GM21786 (cell line): ENCODE data around the gene ANKS6.

Source experiments
- ATAC-seq: cut with Tn5 transposase; IDR thresholded peaks from one replicate; pipeline ENCODE4 v1.9.1; 2021; ENCODE audit not compliant: unreplicated experiment

Gene ANKS6

DNA sequence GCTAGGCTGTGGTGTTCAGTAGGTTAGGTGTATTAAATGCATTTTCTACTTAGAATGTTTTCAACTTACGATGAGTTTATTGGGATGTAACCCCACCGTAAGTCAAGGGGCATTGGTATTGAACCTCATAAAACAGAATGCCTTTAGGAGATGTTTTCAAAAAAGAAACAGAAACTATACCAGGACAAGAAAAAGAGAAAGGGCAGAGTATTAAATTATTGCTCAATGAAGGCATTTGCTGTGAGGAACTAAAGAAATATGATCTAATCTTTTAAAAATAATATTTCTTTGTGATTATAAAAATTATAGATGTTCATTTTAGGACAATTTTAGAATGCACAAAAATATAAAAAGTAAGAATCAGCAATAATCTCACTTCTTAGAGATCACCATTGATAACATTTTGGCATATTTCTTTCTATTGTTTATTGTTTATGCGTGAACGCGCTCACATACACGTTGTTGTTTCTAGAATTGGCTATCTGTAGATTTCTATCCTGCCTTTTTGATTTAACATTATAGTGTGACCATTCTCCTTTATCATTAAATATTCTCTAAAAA is 19.1 kb upstream of the ANKS6 start:
- ATAC-seq = no peak

GRCh38 chr9:98811051-98811650 is 14.8 kb upstream of the ANKS6 start:
- ATAC-seq = peak; percentile 41

- ATAC-seq = no peak
Measured at GRCh38 chr9:98810102-98810842, 13.9 kb upstream of the ANKS6 start.

DNA sequence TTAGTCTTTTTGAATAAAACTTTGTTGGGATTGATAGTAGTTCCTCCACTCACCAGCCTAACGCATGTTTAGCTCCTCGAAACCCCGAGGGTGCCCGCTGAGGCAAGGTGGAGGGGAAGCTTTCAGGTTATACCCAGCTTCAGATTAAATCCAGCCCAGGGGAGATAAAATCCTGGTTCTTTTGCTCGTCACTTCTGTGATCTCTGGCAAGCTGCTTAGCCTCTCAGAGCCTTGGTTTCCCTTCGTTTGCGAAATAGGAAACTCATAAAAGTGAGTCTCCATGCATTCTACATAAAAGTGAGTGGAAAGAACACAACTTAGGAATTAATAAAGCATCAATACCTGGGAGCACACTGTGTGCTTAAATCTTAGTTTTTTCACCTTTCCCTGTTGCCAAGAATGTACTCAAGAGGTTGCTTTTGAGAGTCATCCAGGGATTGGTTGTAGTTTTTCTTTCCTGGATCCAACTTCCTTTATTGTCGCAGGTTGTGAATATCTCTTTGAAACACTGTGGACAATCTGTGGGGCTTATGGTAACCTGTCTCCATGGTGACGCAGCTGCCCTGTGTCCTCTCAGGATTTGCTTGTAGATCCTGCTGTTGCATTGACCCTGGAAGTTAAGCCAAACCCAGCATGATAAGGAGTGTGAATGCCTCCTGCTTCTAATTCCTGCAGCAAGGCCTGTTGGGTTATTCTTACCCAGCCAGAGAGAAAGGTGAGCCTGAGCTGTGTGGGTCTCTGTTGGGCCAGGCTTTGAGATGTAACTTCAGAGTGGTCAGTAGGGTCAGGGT is 13.2 kb upstream of the ANKS6 start:
- ATAC-seq = no peak

DNA sequence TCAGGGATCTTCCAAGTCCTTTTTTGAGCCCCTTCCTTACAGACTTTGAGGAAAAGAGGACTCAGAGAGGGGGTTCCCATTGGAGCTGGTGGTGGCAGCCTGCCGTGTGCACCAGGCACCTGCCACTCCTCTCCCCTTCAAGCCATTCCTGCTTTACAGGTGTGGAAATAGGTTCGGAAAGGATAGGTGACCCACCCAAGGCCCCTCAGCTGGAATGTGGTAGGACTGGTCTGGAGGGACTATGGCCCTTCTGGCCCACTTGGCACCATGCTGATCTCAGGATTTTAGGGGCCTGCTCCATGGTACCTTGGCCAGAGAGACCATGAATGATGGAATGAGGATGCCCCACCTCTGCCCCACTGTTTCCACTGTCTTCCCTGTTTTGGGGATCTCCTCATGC is 12.5 kb upstream of the ANKS6 start:
- ATAC-seq = no peak

GRCh38 chr9:98808411-98808815 is 12.1 kb upstream of the ANKS6 start:
- no peak for ATAC-seq

GRCh38 chr9:98807814-98808195 is 11.4 kb upstream of the ANKS6 start:
- ATAC-seq = no peak

- no peak for ATAC-seq
Measured at GRCh38 chr9:98807070-98807813, 10.9 kb upstream of the ANKS6 start, which contains the start of gene GALNT12. Gene GALNT12, plus strand, starts transcription at chr9:98807670. Its CDS starts 29 bp downstream, at chr9:98807699.

GRCh38 chr9:98806394-98807035 is 10.2 kb upstream of the ANKS6 start:
- no peak for ATAC-seq

- no peak for ATAC-seq
Measured at GRCh38 chr9:98805506-98806272, 9.3 kb upstream of the ANKS6 start.

DNA sequence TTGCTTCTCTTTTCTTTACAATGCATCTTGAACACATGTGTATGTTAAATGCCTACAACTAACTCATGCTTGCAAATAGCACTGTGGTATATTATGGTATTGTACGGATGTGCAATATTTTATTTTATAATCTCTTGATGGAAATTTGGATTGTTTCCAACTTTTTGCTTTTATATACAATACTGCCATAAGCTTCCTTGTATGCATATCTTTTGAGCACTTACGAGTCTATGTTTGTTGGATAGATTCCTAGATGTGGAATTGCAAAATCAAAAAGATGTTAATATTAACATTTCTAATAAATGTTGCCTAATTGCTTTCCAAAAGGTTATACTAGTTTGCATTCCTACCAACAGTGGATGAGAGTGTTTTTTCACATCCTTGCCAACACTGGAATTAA is 7.7 kb upstream of the ANKS6 start:
- no peak for ATAC-seq

DNA sequence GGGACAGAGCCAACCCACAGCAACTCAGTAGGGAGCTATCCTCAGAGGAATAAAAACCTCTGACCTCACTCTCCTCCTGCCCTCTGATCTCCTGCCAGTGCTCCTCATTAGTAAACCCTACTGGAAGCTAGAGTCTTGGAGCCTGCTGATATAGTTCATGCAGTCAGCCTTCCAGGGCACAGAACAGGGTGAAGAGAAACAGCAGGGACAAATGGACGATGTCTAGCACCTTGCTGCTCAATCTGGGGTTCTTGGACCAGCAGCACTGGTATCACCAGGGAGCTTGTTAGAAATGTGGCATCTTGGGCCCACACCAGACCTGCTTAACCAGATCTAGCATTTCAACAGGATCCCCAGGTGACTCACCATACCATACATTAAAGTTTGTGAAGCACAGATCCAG is 5.6 kb upstream of the ANKS6 start:
- no peak for ATAC-seq

- ATAC-seq = no peak
Measured at GRCh38 chr9:98801561-98801960, 5.2 kb upstream of the ANKS6 start.

DNA sequence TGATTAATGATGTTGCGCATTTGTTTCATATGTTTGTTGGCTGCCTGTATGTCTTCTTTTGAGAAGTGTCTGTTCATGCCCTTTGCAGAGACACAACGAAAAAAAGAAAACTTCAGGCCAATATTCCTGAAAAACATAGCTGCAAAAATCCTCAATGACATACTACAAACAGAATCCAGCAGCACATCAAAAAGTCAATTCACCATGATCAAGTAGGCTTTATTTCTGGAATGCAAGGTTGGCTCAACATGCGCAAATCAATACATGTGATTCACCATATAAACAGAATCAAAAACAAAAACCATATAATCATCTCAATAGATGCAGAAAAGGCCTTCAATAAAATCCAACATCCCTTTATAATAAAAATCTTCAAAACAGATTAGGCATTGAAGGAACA is 1.9 kb upstream of the ANKS6 start:
- ATAC-seq = no peak

DNA sequence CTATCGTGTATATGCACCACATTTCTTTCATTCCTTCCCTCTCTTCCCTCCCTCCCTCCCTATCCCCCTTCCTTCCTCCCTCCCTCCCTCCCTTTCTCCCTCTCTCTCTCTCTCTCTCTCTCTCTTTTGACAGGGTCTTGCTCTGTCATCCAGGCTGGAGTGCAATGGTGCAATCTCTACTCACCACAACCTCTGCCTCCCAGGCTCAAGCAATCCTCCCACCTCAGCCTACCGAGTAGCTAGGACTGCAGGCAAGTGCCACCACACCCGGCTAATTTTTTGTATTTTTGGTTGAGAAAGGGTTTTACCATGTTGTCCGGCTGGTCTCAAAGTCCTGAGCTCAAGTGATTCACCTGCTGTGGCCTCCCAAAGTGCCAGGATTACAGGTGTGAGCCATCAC is 1.1 kb upstream of the ANKS6 start:
- ATAC-seq = no peak

DNA sequence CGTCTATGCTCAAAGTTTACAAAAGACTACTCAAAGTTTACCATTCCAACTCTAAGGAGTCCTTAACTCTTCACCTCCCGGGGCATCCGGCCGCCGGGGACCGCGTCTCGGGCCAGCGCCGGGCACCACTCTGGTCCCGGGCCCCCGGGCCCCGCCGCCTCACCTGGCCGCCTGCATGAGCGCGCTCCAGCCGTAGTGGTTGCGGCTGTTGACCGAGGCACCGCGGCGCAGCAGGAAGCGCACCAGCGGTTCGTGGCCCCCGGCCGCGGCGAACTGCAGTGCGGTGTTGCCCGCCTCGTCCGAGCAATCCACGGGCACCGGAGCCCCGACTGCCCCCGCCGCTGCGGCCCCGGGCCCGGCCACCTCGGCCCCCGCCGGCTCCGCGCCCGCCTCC is 388 bp downstream of the ANKS6 start:
- peak; percentile 33 for ATAC-seq

GRCh38 chr9:98795295-98795955 is 930 bp downstream of the ANKS6 start:
- no peak for ATAC-seq

- ATAC-seq = no peak
Measured at GRCh38 chr9:98794802-98795201, 1.6 kb downstream of the ANKS6 start.

GRCh38 chr9:98793031-98793430 is 3.3 kb downstream of the ANKS6 start:
- ATAC-seq = no peak
